ENCODE data around the gene OSGIN1. TPM values are rescaled to one million over a fixed set of nuclear protein-coding genes. Genes with fewer than 3 reads are reported as not detected.
"Not testable (repeated sequence)": the region's sequence is repeated elsewhere in the genome, so short reads cannot be mapped to it uniquely, and the experiment has no call there.

OSGIN1 gene
- total RNA-seq, 1 donor from 2014 or later = 0.31 TPM

DNA sequence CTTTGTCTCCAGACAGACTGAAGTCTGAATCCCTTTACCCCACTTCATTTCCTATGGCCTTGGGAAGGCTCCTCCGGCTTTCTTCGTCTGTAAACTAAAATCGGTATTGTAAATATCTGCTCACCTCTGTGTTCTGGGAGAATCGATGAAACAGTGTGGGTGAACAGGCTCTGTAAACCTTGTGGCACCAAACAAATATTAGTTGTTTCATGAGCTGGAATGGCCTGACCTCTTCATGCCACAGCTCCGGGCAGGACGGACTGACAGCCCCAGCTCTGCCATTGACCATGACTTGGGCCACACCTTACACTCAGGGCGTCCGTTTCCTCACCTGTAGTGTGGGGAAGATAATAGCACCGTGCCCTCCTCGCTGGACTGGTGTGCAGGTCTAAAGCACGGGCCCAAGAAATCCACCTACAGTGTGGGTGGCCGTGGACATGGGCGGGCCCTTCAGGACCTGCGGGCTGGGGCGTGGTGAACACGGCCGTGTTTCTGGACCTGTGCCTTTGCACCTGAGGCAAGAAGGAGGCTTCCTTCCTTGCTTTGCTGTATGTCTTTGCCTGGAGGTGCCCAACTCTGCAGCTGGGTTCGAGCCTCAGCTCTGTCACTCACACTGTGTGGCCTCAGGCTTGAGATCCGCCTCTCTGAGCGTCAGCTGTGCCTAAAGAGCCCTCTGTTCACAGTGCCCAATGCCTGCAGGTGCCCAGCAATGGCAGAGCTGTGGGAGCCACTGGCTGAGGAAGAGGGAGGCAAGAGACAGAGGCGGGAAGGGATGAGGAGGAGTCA lies 6.1 kb upstream of the OSGIN1 start:
- Mint-ChIP-seq H3K36me3 (ENCODE audit: low read depth, unreplicated experiment) (no peaks in the 10 kb centered on the region), H3K27ac (ENCODE audit: unreplicated experiment) (no peak overlapping the region), H3K9me3 (ENCODE audit: unreplicated experiment) (no peaks in the 10 kb centered on the region), H3K27me3 (ENCODE audit: unreplicated experiment) (peaks cover 7% of the 10 kb centered on the region), H3K4me1 (ENCODE audit: unreplicated experiment) (peaks cover 4% of the 10 kb centered on the region), H3K4me3 (ENCODE audit: unreplicated experiment) (no peak overlapping the region)
- TF ChIP-seq, protein P1, sequence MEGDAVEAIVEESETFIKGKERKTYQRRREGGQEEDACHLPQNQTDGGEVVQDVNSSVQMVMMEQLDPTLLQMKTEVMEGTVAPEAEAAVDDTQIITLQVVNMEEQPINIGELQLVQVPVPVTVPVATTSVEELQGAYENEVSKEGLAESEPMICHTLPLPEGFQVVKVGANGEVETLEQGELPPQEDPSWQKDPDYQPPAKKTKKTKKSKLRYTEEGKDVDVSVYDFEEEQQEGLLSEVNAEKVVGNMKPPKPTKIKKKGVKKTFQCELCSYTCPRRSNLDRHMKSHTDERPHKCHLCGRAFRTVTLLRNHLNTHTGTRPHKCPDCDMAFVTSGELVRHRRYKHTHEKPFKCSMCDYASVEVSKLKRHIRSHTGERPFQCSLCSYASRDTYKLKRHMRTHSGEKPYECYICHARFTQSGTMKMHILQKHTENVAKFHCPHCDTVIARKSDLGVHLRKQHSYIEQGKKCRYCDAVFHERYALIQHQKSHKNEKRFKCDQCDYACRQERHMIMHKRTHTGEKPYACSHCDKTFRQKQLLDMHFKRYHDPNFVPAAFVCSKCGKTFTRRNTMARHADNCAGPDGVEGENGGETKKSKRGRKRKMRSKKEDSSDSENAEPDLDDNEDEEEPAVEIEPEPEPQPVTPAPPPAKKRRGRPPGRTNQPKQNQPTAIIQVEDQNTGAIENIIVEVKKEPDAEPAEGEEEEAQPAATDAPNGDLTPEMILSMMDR (IDR thresholded peaks at IDR 0.05; ENCODE audit: unreplicated experiment) = no peak
- DNase-seq (ENCODE audit: low spot score) = no peak

DNA sequence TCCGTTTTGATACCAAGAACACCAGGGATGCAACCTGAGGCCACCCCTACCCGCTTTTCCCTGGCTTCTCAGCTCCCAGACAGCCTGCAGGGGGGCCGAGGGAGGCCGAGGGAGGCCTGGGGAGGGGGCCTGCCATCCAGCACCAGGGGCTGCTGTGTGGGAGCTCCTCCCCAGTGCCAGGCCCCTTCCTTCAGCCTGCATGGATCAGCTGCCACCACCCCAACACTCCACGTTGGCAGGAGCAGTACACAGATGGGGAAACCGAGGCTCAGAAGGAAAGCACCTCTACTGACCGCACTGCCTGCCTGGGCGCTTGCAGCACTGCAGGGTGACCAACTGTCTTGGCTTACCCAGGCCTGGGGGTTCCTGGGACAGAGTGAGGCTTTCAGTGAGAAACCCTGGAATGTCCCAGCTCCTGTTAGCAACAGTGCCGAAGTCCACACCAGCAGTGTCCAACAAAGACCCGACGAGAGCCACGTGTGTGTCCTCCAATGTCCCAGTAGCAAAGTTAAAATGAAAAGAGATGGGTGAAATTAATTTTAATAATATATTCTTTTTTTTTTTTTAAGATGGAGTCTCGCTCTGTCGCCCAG lies 5.3 kb upstream of the OSGIN1 start:
- Mint-ChIP-seq H3K4me1 (ENCODE audit: unreplicated experiment) (peaks cover 4% of the 10 kb centered on the region), H3K27me3 (ENCODE audit: unreplicated experiment) (peaks cover 10% of the 10 kb centered on the region), H3K27ac (ENCODE audit: unreplicated experiment) (no peak overlapping the region), H3K36me3 (ENCODE audit: low read depth, unreplicated experiment) (no peaks in the 10 kb centered on the region), H3K9me3 (ENCODE audit: unreplicated experiment) (no peaks in the 10 kb centered on the region), H3K4me3 (ENCODE audit: unreplicated experiment) (no peak overlapping the region)
- no peak for DNase-seq (ENCODE audit: low spot score)
- TF ChIP-seq, protein P1 (IDR thresholded peaks at IDR 0.05; ENCODE audit: unreplicated experiment) = no peak

DNA sequence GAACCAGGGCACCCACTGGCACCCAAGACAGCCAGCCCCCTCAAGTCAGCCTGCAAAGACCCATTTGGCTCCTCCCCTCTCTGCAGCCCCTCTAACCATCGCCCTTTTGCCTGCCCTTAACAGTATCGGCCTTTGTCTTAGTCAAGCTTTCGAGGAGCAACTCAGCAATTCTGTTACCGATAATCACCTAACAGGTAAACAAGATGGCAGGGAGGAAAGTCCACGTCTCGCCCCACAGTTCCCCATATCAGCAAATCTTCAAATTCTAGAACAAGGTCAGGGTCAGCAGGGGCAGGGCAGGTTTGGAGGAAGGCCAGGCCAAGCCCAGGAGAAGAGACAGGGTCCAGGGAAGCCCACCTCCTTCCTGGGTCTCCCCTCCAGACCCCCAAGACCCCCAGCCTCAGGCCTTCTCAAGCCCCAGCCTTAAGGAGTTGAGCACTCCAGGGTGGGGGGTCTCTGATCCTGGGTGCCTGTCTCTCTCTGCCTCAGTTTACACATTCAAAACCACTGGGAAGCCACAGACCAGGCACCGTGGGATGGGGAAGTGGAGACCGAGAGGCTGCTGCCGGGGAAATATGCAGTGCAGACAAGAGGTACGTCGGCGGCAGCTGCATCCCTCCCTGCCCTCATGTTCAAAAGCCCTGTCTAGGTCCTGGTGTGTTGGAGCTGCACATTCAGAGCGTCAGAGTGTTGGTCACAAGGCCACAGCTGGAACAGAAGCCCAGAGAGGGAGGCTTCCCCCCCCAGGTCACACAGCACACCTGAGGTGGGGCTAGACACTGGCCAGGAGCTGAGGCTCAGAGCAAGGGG lies 3.9 kb upstream of the OSGIN1 start:
- H3K27ac Mint-ChIP-seq (ENCODE audit: unreplicated experiment) = no peak overlapping the region
- H3K4me3 Mint-ChIP-seq (ENCODE audit: unreplicated experiment) = no peak overlapping the region
- TF ChIP-seq, protein P1 (IDR thresholded peaks at IDR 0.05; ENCODE audit: unreplicated experiment) = no peak
- H3K4me1 Mint-ChIP-seq (ENCODE audit: unreplicated experiment) = no peaks in the 10 kb centered on the region
- peaks cover 8% of the 10 kb centered on the region for H3K27me3 Mint-ChIP-seq (ENCODE audit: unreplicated experiment)
- H3K9me3 Mint-ChIP-seq (ENCODE audit: unreplicated experiment) = no peaks in the 10 kb centered on the region
- no peaks in the 10 kb centered on the region for H3K36me3 Mint-ChIP-seq (ENCODE audit: low read depth, unreplicated experiment)
- no peak for DNase-seq (ENCODE audit: low spot score)

DNA sequence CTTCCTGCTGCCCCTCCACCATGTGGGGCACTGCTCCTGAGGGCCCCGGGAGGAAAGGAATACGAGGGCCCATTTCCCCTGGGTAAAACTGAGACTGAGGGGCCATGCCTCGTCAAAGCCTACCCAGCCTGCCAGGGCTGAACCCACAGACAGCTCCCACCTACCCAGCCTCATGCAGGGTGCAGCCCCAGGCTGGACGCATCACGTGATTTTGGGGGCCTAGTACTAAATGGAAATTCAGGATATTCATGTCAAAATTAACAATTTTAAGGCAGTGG lies 3.4 kb upstream of the OSGIN1 start:
- H3K27ac Mint-ChIP-seq (ENCODE audit: unreplicated experiment) = no peak overlapping the region
- DNase-seq (ENCODE audit: low spot score) = no peak

DNA sequence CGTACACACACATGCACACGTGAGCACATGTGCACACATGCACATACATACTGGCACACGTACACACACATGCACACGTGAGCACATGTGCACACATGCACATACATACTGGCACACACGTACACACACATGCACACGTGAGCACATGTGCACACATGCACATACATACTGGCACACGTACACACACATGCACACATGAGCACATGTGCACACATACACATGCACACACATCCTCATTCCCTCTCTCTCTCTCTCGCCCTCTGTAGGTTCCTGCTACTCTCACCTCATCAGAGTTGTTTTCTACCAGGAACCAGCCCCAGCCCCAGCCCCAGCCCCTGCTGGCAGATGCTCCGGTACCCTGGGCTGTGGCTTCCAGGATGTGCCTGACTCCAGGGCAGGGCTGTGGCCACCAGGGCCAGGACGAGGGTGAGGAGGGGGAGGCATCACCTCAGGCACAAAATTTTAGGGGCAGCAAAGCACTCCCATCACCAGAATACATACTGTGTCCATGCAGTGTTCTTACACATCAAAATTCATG lies 2.1 kb upstream of the OSGIN1 start:
- not testable (repeated sequence) for H3K27ac Mint-ChIP-seq (ENCODE audit: unreplicated experiment); H3K9me3 Mint-ChIP-seq (ENCODE audit: unreplicated experiment); H3K27me3 Mint-ChIP-seq (ENCODE audit: unreplicated experiment); H3K4me3 Mint-ChIP-seq (ENCODE audit: unreplicated experiment); H3K36me3 Mint-ChIP-seq (ENCODE audit: low read depth, unreplicated experiment); H3K4me1 Mint-ChIP-seq (ENCODE audit: unreplicated experiment); DNase-seq (ENCODE audit: low spot score)

More for the DNA sequence above, 3.4 kb upstream of the OSGIN1 start:
- Mint-ChIP-seq H3K27me3 (ENCODE audit: unreplicated experiment) (peaks cover 8% of the 10 kb centered on the region), H3K9me3 (ENCODE audit: unreplicated experiment) (no peaks in the 10 kb centered on the region), H3K36me3 (ENCODE audit: low read depth, unreplicated experiment) (no peaks in the 10 kb centered on the region), H3K4me3 (ENCODE audit: unreplicated experiment) (no peak overlapping the region), H3K4me1 (ENCODE audit: unreplicated experiment) (no peaks in the 10 kb centered on the region)
- TF ChIP-seq, protein P1 (IDR thresholded peaks at IDR 0.05; ENCODE audit: unreplicated experiment) = no peak
